ENCODE results near the gene ZBTB16. TPM values are rescaled to one million over a fixed set of nuclear protein-coding genes. Genes with fewer than 3 reads are reported as not detected.

The ZBTB16 gene
- total RNA-seq, 1 donor from 2014 or later, result 0.17 TPM

DNA sequence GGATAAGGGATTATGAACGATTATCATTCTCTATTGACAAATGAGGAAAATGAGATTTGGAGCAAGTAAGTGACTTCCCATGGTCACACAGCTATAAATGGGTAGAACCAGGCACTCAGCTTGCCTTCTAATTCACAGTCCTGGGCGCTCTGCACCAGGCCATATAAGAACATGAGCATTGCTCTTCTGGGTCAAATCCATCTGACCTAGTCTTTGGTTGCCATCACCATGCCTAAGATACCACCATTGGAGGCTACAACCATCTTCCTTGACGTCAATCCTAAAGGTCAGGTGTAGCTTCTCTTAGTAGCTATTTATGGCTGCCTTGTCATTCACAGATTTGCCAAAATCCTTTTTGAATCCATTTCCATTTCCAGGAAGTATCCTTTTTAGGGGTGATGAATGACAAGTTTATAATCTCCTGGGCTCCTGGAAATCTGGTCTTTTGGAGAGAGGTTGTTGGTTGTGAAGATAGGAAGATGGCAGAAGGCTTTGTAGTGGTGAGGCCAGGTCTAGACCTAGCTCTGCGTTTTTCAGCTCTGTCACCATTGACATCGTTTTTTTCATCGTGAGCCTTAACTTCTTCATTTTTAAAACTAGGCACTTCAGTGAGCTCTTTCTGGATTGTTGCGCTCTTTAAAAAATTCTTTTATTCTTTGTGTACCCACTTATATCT, 11.1 kb downstream of the ZBTB16 start:
- DNase-seq (ENCODE audit: low read depth), result no peak
- TF ChIP-seq, protein P1, sequence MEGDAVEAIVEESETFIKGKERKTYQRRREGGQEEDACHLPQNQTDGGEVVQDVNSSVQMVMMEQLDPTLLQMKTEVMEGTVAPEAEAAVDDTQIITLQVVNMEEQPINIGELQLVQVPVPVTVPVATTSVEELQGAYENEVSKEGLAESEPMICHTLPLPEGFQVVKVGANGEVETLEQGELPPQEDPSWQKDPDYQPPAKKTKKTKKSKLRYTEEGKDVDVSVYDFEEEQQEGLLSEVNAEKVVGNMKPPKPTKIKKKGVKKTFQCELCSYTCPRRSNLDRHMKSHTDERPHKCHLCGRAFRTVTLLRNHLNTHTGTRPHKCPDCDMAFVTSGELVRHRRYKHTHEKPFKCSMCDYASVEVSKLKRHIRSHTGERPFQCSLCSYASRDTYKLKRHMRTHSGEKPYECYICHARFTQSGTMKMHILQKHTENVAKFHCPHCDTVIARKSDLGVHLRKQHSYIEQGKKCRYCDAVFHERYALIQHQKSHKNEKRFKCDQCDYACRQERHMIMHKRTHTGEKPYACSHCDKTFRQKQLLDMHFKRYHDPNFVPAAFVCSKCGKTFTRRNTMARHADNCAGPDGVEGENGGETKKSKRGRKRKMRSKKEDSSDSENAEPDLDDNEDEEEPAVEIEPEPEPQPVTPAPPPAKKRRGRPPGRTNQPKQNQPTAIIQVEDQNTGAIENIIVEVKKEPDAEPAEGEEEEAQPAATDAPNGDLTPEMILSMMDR (conservative IDR thresholded peaks at IDR 0.05; ENCODE audit: low read depth, low read length), result no peak
- H3K4me3 ChIP-seq (ENCODE audit: low read depth, low read length), result no peak overlapping the region

DNA sequence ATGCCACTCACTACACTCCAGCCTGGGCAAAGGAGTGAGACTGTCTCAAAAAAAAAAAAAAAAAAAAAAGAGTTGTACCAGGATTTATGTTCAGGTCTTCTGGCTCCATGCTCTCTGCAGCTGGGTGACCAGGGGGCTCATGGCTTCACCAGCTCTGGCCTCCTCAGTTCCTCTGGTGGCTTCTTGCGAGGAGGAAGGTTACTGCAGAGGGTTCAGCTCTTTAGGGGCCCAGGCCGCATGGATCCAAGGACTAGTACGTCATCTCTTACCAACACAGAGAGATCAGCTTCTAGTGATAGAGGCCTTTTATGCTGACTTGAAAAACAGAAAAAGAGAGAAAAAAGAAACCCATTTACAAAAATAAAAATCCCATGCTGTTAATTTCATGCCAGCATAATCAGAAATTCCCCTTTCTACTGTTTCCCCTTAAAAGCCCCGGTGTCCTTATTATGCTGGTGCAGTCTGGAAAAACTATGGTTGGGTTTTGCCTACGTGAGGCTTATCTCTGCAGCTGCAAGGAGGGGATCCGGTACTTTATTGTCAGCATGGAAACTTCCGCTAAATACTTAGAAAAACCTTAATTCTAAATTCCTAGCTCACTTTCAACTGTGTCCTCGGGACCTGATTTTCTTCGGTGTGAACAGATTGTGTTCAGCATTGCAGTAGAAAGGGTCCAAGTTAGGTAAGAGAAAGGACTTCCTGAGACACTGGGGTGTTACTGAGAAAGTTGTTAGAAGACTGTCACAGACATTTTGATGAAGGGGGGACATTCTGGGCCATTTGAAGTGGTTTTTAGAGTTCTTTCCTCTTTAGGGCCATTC, 13.7 kb downstream of the ZBTB16 start:
- no peak overlapping the region for H3K4me3 ChIP-seq (ENCODE audit: low read depth, low read length)
- no peak for DNase-seq (ENCODE audit: low read depth)
- TF ChIP-seq, protein P1 (conservative IDR thresholded peaks at IDR 0.05; ENCODE audit: low read depth, low read length), result no peak

DNA sequence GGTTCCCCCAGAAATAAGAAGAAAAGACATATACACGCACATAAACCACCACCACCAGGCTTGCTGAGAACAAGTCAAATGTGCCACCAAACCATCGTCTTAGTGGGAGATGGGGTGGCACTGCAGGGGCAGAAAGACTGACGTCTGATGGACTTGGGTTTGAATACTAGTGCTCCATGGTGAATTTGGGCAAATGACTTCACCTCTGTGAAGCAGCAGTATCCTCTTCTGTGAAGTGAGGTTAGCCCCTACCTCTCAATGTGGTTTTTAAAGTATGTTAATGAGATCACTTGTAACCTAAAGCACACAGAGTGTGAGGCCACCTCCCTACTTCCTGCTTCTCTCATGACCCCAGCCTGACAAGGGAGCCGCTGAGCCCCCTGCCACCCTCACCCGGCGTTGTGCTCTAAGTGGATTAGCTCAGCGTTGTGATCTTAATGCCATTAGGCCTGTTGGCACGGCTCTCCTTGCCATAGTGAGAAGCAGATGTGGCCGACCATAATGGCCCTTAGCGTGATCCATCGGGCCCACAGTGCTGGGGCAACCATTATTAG, 14.4 kb downstream of the ZBTB16 start:
- TF ChIP-seq, protein P1 (conservative IDR thresholded peaks at IDR 0.05; ENCODE audit: low read depth, low read length), result no peak
- DNase-seq (ENCODE audit: low read depth), result no peak
- H3K4me3 ChIP-seq (ENCODE audit: low read depth, low read length), result no peak overlapping the region

DNA sequence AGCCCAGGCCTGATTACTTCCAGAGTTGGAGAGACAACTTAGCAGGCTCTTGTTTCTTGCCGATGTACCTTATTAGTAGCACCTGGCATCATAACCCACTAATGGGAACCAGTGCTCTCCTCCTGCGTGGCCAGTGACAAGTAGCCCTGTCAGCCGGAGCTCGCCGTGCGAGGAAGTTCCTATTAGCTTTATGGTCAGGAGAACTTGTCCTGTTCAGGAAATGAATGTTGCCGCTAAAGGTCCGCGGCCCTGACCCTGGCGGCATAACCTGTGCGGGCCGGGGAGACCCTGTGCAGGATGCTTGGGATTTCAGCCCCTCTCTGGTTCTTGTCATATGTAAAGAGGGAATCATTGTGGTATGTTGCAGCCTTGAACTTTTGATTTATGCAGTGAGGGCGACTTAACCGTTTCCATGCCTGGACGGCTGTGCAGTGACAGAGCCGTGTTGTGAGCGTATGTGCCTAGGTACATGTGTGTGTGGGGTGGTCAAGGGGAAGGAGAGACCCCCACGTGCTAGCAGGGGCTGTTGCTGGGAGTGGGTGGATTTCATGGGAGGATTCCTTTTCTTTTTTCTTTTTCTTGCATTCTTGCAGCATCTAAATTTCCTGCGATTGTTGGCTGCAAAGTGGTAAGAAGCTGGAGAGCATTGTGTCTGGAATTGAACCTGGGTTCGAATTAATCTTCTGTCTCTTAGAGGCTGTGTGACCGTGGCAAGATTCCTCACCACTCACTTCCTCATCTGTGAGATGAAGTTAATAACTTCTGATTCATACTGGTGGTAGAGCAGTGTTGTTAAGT, 15.2 kb downstream of the ZBTB16 start:
- no peak overlapping the region for H3K4me3 ChIP-seq (ENCODE audit: low read depth, low read length)
- no peak for DNase-seq (ENCODE audit: low read depth)
- TF ChIP-seq, protein P1 (conservative IDR thresholded peaks at IDR 0.05; ENCODE audit: low read depth, low read length), result no peak

DNA sequence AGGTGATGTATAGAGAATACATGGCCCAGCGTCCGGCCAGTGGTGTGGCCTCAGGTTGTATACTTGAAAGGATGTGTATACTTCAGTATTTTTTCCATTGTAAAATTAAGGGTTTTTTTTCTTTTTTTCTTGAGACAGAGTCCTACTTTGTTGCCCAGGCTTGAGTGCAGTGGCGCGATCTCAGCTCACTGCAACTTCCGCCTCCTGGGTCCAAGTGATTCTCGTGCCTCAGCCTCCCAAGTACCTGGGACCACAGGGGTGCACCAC, 15.8 kb downstream of the ZBTB16 start:
- no peak overlapping the region for H3K4me3 ChIP-seq (ENCODE audit: low read depth, low read length)
- no peak for DNase-seq (ENCODE audit: low read depth)
- TF ChIP-seq, protein P1 (conservative IDR thresholded peaks at IDR 0.05; ENCODE audit: low read depth, low read length), result no peak

DNA sequence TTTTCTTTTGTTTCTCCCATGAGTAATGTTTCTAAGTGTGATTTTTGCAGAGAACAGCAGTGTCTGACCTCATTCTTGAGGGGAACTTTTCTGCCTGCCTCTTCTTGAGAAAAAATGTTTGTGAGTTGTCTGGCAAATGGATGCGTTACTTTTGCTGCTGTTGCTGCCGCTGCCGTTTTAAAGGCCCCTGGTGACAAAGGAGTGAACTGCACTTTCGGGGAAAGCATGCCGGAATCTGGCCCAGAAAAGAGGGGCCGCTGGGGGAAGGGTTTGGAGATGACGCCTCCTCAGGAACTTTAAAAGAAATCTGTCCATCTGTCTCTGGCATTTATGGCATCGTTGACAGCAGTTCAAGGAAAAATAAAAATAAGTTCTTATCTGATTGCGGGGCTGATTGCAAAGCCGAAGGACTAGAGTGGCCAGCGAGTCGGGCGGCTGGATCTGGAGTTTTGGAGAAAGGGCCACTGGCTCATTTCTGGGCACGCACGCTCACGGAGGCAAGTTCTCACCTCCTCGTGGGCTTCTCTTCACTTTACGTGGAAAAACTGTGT, 16.5 kb downstream of the ZBTB16 start:
- DNase-seq (ENCODE audit: low read depth), result no peak
- TF ChIP-seq, protein P1 (conservative IDR thresholded peaks at IDR 0.05; ENCODE audit: low read depth, low read length), result peak; percentile 48
- no peak overlapping the region for H3K4me3 ChIP-seq (ENCODE audit: low read depth, low read length)

All from epithelial cell of proximal tubule (primary cell).